GM12878 (cell line): ENCODE results near the gene POC1B. TPM values are rescaled to one million over a fixed set of nuclear protein-coding genes. Genes with fewer than 3 reads are reported as not detected.

ENCODE experiments used
- ATAC-seq: fragments of 200-7000 bp; cut with Tn5 transposase; 3 replicates; pipeline ENCODE4 v1.9.1; 2020; ENCODE audit warnings: mild to moderate bottlenecking, moderate library complexity
- BruUV-seq: library from RNA; stranded (reverse); fragments of 400-500 nt; replicated peaks from 2 replicates; lab custom pipeline; 2021; lab: Mats Ljungman, UMichigan
- CTCF ChIA-PET: fragments of 300-600 bp; sonication (Branson Sonifier 250); formaldehyde crosslinking; extraction: SDS; loops from one replicate; lab custom pipeline; 2021; ENCODE audit warnings: inconsistent platforms; lab: Yijun Ruan, JAX
- POLR2A ChIA-PET: fragments of 350-600 bp; formaldehyde crosslinking; extraction: SDS; loops from one replicate; lab custom pipeline; 2021; ENCODE audit warnings: inconsistent platforms; lab: Charles Lee
- RAD21 ChIA-PET: fragments of 300-600 bp; sonication (Branson Sonifier 250); formaldehyde crosslinking; loops from one replicate; lab custom pipeline; 2023; ENCODE audit warnings: antibody characterized with exemption; ENCODE audit not compliant: unreplicated experiment; lab: Charles Lee
- SMC1A ChIA-PET: fragments of 300-600 bp; sonication (Branson Sonifier 250); formaldehyde crosslinking; loops from one replicate; lab custom pipeline; 2023; ENCODE audit not compliant: unreplicated experiment, uncharacterized antibody; lab: Charles Lee
- DNase-seq: peaks from one replicate; pipeline ENCODE4 v3.0.0-alpha.2; 2011; ENCODE audit warnings: low read depth, low spot score
- FAIRE-seq: peaks from 3 replicates; lab custom pipeline; 2011; peaks lifted over from hg19 to GRCh38; lab: Jason Lieb, UNC
- H2AFZ ChIP-seq: 2 replicates; pipeline ENCODE4 v1.6.0; 2011; ENCODE audit warnings: low read depth, low read length, control low read depth; ENCODE audit not compliant: control insufficient read depth
- H3K27ac ChIP-seq: 2 replicates; pipeline ENCODE4 v1.5.1; 2011; ENCODE audit warnings: control low read depth; ENCODE audit not compliant: control insufficient read depth, insufficient read depth
- H3K27me3 ChIP-seq, 2 experiments: replicated peaks in 1 of 2; 2 replicates each; pipeline versions ENCODE4 v1.6.0 to v1.6.1; 2011; ENCODE audit warnings: low read length in 1 of 2; ENCODE audit not compliant: control insufficient read depth in 2 of 2, insufficient read depth in 2 of 2
- H3K36me3 ChIP-seq, 2 experiments: 2 replicates each; pipeline ENCODE4 v1.5.1; 2011; ENCODE audit warnings: low read length in 1 of 2; ENCODE audit not compliant: control insufficient read depth in 2 of 2, insufficient read depth in 2 of 2
- H3K4me1 ChIP-seq: 2 replicates; pipeline ENCODE4 v1.6.1; 2011; ENCODE audit warnings: mild to moderate bottlenecking, low read length, moderate library complexity, mixed read lengths; ENCODE audit not compliant: control insufficient read depth, insufficient read depth
- H3K4me2 ChIP-seq: 2 replicates; pipeline ENCODE4 v1.6.0; 2011; ENCODE audit warnings: control low read depth; ENCODE audit not compliant: control insufficient read depth, insufficient read depth
- H3K4me3 ChIP-seq: fragments of 200-600 bp; sonication (generic); 2 replicates; pipeline ENCODE4 v1.5.1; 2016
- H3K79me2 ChIP-seq: 2 replicates; pipeline ENCODE4 v1.6.0; 2011; ENCODE audit warnings: low read length; ENCODE audit not compliant: control insufficient read depth, insufficient read depth
- H3K9ac ChIP-seq: 2 replicates; pipeline ENCODE4 v1.8.0; 2011; ENCODE audit warnings: low read length, control low read depth, mixed read lengths; ENCODE audit not compliant: control insufficient read depth, insufficient read depth
- H3K9me3 ChIP-seq: replicated peaks from 3 replicates; pipeline ENCODE4 v1.5.1; 2011; ENCODE audit warnings: mild to moderate bottlenecking, low read length; ENCODE audit not compliant: control insufficient read depth, insufficient read depth
- H4K20me1 ChIP-seq: 2 replicates; pipeline ENCODE4 v1.6.0; 2011; ENCODE audit not compliant: control insufficient read depth, insufficient read depth
- ATF2 ChIP-seq: IDR thresholded peaks from 2 replicates; pipeline ENCODE4 v1.6.1; 2012; ENCODE audit warnings: low read length, inconsistent platforms
- CBFB ChIP-seq: IDR thresholded peaks from 2 replicates; pipeline ENCODE4 v1.6.1; 2016; ENCODE audit warnings: antibody characterized with exemption, low read depth
- E4F1 ChIP-seq: fragments of 450-650 bp; IDR thresholded peaks from 2 replicates; pipeline ENCODE4 v1.6.1; 2018; ENCODE audit warnings: borderline replicate concordance, mild to moderate bottlenecking; ENCODE audit not compliant: partially characterized antibody
- GATAD2B ChIP-seq: fragments of 450-650 bp; conservative IDR thresholded peaks from 2 replicates; pipeline ENCODE4 v1.6.1; 2017; ENCODE audit warnings: low read depth, mild to moderate bottlenecking, moderate library complexity
- RELB ChIP-seq: fragments of 450-650 bp; IDR thresholded peaks from 2 replicates; pipeline ENCODE4 v1.6.1; 2017; ENCODE audit warnings: low read depth, mild to moderate bottlenecking, moderate library complexity
- SIN3A ChIP-seq: IDR thresholded peaks from 2 replicates; pipeline ENCODE4 v1.6.1; 2012; ENCODE audit warnings: low read depth, low read length, improper control_type of control experiment
- SREBF1 ChIP-seq: IDR thresholded peaks from 2 replicates; pipeline ENCODE4 v1.6.1; 2012; ENCODE audit warnings: mild to moderate bottlenecking, low read length
- TBL1XR1 ChIP-seq: IDR thresholded peaks from 2 replicates; pipeline ENCODE4 v1.6.1; 2012; ENCODE audit warnings: low read depth, low read length, improper control_type of control experiment
- ZNF592 ChIP-seq: fragments of 450-650 bp; IDR thresholded peaks from 2 replicates; pipeline ENCODE4 v1.6.1; 2017; ENCODE audit warnings: mild to moderate bottlenecking, moderate library complexity
- ZZZ3 ChIP-seq: IDR thresholded peaks from 2 replicates; pipeline ENCODE4 v1.6.1; 2011; ENCODE audit warnings: low read depth; ENCODE audit not compliant: control insufficient read depth, insufficient read length
- WGBS: methylation state at CpG from one replicate; pipeline ENCODE4 v1.1.6; 2016; ENCODE audit warnings: low lambda C conversion rate; ENCODE audit not compliant: insufficient replicate concordance, insufficient coverage; ENCODE audit errors: missing lambda C conversion rate; 5-methylcytosine and 5-hydroxymethylcytosine counted together
- in situ Hi-C: fragments of 300-500 bp; cut with MboI; formaldehyde crosslinking; loops from 9 replicates; pipeline ENCODE4 v1.14.3; 2018; ENCODE audit warnings: mixed read lengths
- intact Hi-C: fragments of 100-400 bp; cut with micrococcal nuclease; formaldehyde crosslinking; loops from one replicate; pipeline ENCODE4 v1.14.2; 2022; ENCODE audit not compliant: unreplicated experiment
- polyA plus RNA-seq, 11 experiments: library from polyadenylated mRNA; depleted of rRNA in 4 of 11; unstranded in 6 of 11; stranded (reverse) in 5 of 11; fragments of >200 nt; fragmentation: Nextera tagmentation in 4 of 11; fragmentation: Illumina TruSeq in 1 of 11; extraction: Ambion mirVana in 4 of 11; extraction: Trizol in 1 of 11; gene quantifications; 1 replicate in 1 of 11; 2 replicates in 10 of 11; pipeline versions ENCODE4 v1.2.1 to v1.2.3, GENCODE V29; 2011 to 2016; ENCODE audit warnings: inconsistent platforms in 2 of 11, missing spikeins in 2 of 11, low read depth in 1 of 11
- total RNA-seq, 4 experiments: library from RNA; depleted of rRNA in 3 of 4; stranded (reverse); fragments of >200 nt in 3 of 4; fragmentation: Illumina TruSeq in 1 of 4; extraction: Trizol in 1 of 4; gene quantifications; 2 replicates each; pipeline versions ENCODE4 v1.2.1 to v1.2.3, GENCODE V29; 2013 to 2021
- TF ChIP-seq, protein P1 (sequence below): fragments of 150-350 bp; IDR thresholded peaks from 2 replicates; pipeline ENCODE4 v1.6.1; 2014; ENCODE audit warnings: mild to moderate bottlenecking, low read depth, low read length

Gene POC1B
- total and polyA plus RNA-seq, 10 of the 15 experiments (the other 5 are each of a cell fraction or from before 2014, with no cell fraction given) = 4.4 to 17.8 (median 11.3) TPM

GRCh38 chr12:89448526-89448925 lies 77.3 kb downstream of the POC1B start (continued):
- TF ChIP-seq E4F1 = no peak
- no peak for TF ChIP-seq ZZZ3
- no peak for TF ChIP-seq CBFB

GRCh38 chr12:89439941-89440340 lies 85.9 kb downstream of the POC1B start:
- in situ Hi-C loops = no loop called here
- ATAC-seq = no peak
- no peaks in the 10 kb centered on the region for H3K4me1 ChIP-seq
- CTCF ChIA-PET = interaction anchor here (0.6 to 1.5 kb wide), 3 partner anchors 12 to 667 kb away, joined by 3 to 6 read pairs (median 3); no protein-coding TSS in a partner anchor
- H2AFZ ChIP-seq = no peak overlapping the region
- DNase-seq = no peak
- FAIRE-seq = no peak
- WGBS = 94% methylated on average over 4 of the region's 4 CpGs
- no peaks in the 10 kb centered on the region for H3K79me2 ChIP-seq
- BruUV-seq = no TSS peak
- no peak overlapping the region for H3K4me2 ChIP-seq
- no peak overlapping the region for H3K9ac ChIP-seq
- SMC1A ChIA-PET = interaction anchor here (1.5 to 1.6 kb wide), 2 partner anchors 15 to 21 kb away, joined by 3 to 4 read pairs; no protein-coding TSS in a partner anchor
- no peak overlapping the region for H3K4me3 ChIP-seq
- H3K9me3 ChIP-seq = no peaks in the 10 kb centered on the region
- RAD21 ChIA-PET = no interaction called here
- H3K27ac ChIP-seq = no peak overlapping the region
- no peaks in the 10 kb centered on the region for H3K27me3 ChIP-seq
- H3K36me3 ChIP-seq = no peaks in the 10 kb centered on the region
- no peaks in the 10 kb centered on the region for H4K20me1 ChIP-seq
- intact Hi-C loops = no loop called here
- POLR2A ChIA-PET = no interaction called here
- TF ChIP-seq SIN3A (no peak), SREBF1 (no peak), ZNF592 (no peak), CBFB (no peak), RELB (no peak), GATAD2B (no peak), ATF2 (no peak), TBL1XR1 (no peak)
- TF ChIP-seq, protein P1, sequence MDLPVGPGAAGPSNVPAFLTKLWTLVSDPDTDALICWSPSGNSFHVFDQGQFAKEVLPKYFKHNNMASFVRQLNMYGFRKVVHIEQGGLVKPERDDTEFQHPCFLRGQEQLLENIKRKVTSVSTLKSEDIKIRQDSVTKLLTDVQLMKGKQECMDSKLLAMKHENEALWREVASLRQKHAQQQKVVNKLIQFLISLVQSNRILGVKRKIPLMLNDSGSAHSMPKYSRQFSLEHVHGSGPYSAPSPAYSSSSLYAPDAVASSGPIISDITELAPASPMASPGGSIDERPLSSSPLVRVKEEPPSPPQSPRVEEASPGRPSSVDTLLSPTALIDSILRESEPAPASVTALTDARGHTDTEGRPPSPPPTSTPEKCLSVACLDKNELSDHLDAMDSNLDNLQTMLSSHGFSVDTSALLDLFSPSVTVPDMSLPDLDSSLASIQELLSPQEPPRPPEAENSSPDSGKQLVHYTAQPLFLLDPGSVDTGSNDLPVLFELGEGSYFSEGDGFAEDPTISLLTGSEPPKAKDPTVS = no peak
